ENCODE results near the gene PLEKHD1.

GRCh38 chr14:69459122-69459521 is 25.4 kb upstream of the PLEKHD1 start:
- TF ChIP-seq CTCF (IDR thresholded peaks at IDR 0.05), result no peak
- TF ChIP-seq POLR2A (IDR thresholded peaks at IDR 0.05), result no peak

Measured in esophagus squamous epithelium (tissue), 4 donors.